Measurements from ENCODE around the gene IGFL2.
"Not testable (repeated sequence)": the region's sequence is repeated elsewhere in the genome, so short reads cannot be mapped to it uniquely, and the experiment has no call there.

IGFL2 gene

GRCh38 chr19:46191972-46192371 lies 43.9 kb downstream of the IGFL2 start:
- no peak for DNase-seq

GRCh38 chr19:46192626-46192991 lies 44.6 kb downstream of the IGFL2 start:
- peak; percentile 17 for DNase-seq

- peak; percentile 84 for DNase-seq
Measured at GRCh38 chr19:46192992-46193650, 45.1 kb downstream of the IGFL2 start.

GRCh38 chr19:46193678-46194077 lies 45.6 kb downstream of the IGFL2 start:
- DNase-seq: no peak

- no peak for DNase-seq
Measured at GRCh38 chr19:46195104-46195503, 47.1 kb downstream of the IGFL2 start.

- DNase-seq: not testable (repeated sequence)
Measured at GRCh38 chr19:46195919-46196318, 47.9 kb downstream of the IGFL2 start.

- DNase-seq: no peak
Measured at GRCh38 chr19:46196410-46197124, 48.5 kb downstream of the IGFL2 start.

- no peak for DNase-seq
Measured at GRCh38 chr19:46197314-46198070, 49.5 kb downstream of the IGFL2 start.

GRCh38 chr19:46198756-46199155 lies 50.7 kb downstream of the IGFL2 start:
- no peak for DNase-seq

- no peak for DNase-seq
Measured at GRCh38 chr19:46201454-46202310, 53.6 kb downstream of the IGFL2 start.

- no peak for DNase-seq
Measured at GRCh38 chr19:46202426-46202825, 54.4 kb downstream of the IGFL2 start.

- DNase-seq: no peak
Measured at GRCh38 chr19:46202872-46203860, 55.1 kb downstream of the IGFL2 start.

GRCh38 chr19:46204008-46204407 lies 56.0 kb downstream of the IGFL2 start:
- no peak for DNase-seq

GRCh38 chr19:46205183-46205984 lies 57.3 kb downstream of the IGFL2 start:
- DNase-seq: no peak

- DNase-seq: no peak
Measured at GRCh38 chr19:46206176-46206575, 58.1 kb downstream of the IGFL2 start.

- DNase-seq: no peak
Measured at GRCh38 chr19:46206682-46207081, 58.6 kb downstream of the IGFL2 start.

- not testable (repeated sequence) for DNase-seq
Measured at GRCh38 chr19:46207858-46208257, 59.8 kb downstream of the IGFL2 start.

- DNase-seq: no peak
Measured at GRCh38 chr19:46209051-46209450, 61.0 kb downstream of the IGFL2 start.

GRCh38 chr19:46209472-46209871 lies 61.4 kb downstream of the IGFL2 start:
- no peak for DNase-seq

GRCh38 chr19:46210669-46211068 lies 62.6 kb downstream of the IGFL2 start:
- peak; percentile 17 for DNase-seq
